Measurements from ENCODE around the gene KLHL24.
A peak's percentile ranks its signal among the peaks of the same experiment; 100 is the strongest.

The KLHL24 gene

DNA sequence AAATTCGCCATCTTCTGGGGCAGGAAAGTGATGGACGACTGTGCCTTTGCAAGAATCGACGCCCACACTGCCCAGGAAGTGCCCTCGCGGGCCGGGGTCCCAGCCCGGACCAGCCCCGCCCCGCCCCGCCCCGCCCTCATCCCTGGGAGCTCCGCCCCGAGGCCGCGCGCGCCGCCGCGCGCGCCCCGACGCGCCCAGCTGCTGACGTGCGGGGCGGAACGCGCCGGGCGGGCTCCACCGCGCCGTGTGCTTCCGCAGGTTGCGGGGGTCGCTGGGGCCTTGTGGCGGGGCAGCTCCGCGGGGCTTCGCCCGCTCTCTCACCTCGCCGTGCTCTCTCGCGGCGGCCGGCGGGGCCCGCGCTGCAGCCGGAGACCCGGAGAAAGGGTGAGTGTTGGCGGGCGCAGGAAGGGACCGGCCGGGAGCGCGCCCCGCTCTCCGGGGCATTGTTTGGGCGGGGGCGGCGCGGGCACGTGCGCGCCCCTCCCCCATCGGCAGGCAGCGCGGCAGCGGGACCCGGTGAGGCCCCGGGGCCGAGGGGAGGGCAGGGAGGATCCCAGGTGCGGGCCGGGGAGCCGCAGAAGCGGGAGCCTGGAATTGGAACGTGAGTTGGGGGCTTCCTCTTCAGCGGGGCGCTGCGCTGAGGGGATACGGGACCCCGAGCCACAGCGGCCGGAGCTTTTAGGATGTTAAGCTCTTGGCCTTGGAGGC is 62.3 kb downstream of the KLHL24 start, which contains the start of gene YEATS2 (continued):
- TF ChIP-seq ZBTB20 (tag by site-specific recombination; IDR thresholded peaks at IDR 0.05) (peak; percentile 52; the same call in 1 of the 2 replicates), MEIS1 (CRISPR knock-in tag; IDR thresholded peaks at IDR 0.05; ENCODE audit: borderline replicate concordance) (no peak), ZEB2 (tag by site-specific recombination; IDR thresholded peaks at IDR 0.05) (0 out of 2 replicates have a peak, but pooled peaks have one; percentile 41), YY2 (tag by site-specific recombination; IDR thresholded peaks at IDR 0.05) (no peak), GLIS1 (tag by site-specific recombination; IDR thresholded peaks at IDR 0.05) (no peak; the same call in 1 of the 2 replicates), KLF10 (tag by site-specific recombination; IDR thresholded peaks at IDR 0.05) (peak; percentile 26; the same call in 1 of the 2 replicates), ZNF155 (tag by site-specific recombination; IDR thresholded peaks at IDR 0.05) (no peak), ZNF426 (tag by site-specific recombination; IDR thresholded peaks at IDR 0.05) (no peak), ZNF214 (tag by site-specific recombination; IDR thresholded peaks at IDR 0.05; ENCODE audit: borderline replicate concordance) (no peak), ZNF555 (tag by site-specific recombination; conservative IDR thresholded peaks at IDR 0.05) (no peak), ZNF211 (tag by site-specific recombination; IDR thresholded peaks at IDR 0.05; ENCODE audit: low read depth) (no peak), SCRT1 (tag by site-specific recombination; IDR thresholded peaks at IDR 0.05; ENCODE audit: borderline replicate concordance) (no peak), ZNF433 (tag by site-specific recombination; IDR thresholded peaks at IDR 0.05; ENCODE audit: low read depth) (no peak), ZNF596 (tag by site-specific recombination; IDR thresholded peaks at IDR 0.05) (peak; percentile 57; the same call in 1 of the 2 replicates), ZNF560 (tag by site-specific recombination; IDR thresholded peaks at IDR 0.05; ENCODE audit: borderline replicate concordance) (no peak), ZNF221 (tag by site-specific recombination; IDR thresholded peaks at IDR 0.05; ENCODE audit: borderline replicate concordance) (no peak), ZNF37A (tag by site-specific recombination; IDR thresholded peaks at IDR 0.05) (no peak), ZNF10 (tag by site-specific recombination; IDR thresholded peaks at IDR 0.05) (0 out of 2 replicates have a peak, but pooled peaks have one; percentile 24), ZBTB48 (tag by site-specific recombination; IDR thresholded peaks at IDR 0.05) (no peak), ZNF133 (tag by site-specific recombination; IDR thresholded peaks at IDR 0.05) (no peak)
- TF ChIP-seq, protein P1, sequence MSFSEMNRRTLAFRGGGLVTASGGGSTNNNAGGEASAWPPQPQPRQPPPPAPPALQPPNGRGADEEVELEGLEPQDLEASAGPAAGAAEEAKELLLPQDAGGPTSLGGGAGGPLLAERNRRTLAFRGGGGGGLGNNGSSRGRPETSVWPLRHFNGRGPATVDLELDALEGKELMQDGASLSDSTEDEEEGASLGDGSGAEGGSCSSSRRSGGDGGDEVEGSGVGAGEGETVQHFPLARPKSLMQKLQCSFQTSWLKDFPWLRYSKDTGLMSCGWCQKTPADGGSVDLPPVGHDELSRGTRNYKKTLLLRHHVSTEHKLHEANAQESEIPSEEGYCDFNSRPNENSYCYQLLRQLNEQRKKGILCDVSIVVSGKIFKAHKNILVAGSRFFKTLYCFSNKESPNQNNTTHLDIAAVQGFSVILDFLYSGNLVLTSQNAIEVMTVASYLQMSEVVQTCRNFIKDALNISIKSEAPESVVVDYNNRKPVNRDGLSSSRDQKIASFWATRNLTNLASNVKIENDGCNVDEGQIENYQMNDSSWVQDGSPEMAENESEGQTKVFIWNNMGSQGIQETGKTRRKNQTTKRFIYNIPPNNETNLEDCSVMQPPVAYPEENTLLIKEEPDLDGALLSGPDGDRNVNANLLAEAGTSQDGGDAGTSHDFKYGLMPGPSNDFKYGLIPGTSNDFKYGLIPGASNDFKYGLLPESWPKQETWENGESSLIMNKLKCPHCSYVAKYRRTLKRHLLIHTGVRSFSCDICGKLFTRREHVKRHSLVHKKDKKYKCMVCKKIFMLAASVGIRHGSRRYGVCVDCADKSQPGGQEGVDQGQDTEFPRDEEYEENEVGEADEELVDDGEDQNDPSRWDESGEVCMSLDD (tag by site-specific recombination; IDR thresholded peaks at IDR 0.05) = peak; percentile 65; the same call in 1 of the 2 replicates
- TF ChIP-seq, protein P2, sequence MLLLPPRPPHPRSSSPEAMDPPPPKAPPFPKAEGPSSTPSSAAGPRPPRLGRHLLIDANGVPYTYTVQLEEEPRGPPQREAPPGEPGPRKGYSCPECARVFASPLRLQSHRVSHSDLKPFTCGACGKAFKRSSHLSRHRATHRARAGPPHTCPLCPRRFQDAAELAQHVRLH (tag by site-specific recombination; IDR thresholded peaks at IDR 0.05) = peak; percentile 2; the same call in 1 of the 2 replicates
- TF ChIP-seq, protein P3, sequence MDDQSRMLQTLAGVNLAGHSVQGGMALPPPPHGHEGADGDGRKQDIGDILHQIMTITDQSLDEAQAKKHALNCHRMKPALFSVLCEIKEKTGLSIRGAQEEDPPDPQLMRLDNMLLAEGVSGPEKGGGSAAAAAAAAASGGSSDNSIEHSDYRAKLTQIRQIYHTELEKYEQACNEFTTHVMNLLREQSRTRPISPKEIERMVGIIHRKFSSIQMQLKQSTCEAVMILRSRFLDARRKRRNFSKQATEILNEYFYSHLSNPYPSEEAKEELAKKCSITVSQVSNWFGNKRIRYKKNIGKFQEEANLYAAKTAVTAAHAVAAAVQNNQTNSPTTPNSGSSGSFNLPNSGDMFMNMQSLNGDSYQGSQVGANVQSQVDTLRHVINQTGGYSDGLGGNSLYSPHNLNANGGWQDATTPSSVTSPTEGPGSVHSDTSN (CRISPR knock-in tag; IDR thresholded peaks at IDR 0.05) = no peak
- TF ChIP-seq, protein P4, sequence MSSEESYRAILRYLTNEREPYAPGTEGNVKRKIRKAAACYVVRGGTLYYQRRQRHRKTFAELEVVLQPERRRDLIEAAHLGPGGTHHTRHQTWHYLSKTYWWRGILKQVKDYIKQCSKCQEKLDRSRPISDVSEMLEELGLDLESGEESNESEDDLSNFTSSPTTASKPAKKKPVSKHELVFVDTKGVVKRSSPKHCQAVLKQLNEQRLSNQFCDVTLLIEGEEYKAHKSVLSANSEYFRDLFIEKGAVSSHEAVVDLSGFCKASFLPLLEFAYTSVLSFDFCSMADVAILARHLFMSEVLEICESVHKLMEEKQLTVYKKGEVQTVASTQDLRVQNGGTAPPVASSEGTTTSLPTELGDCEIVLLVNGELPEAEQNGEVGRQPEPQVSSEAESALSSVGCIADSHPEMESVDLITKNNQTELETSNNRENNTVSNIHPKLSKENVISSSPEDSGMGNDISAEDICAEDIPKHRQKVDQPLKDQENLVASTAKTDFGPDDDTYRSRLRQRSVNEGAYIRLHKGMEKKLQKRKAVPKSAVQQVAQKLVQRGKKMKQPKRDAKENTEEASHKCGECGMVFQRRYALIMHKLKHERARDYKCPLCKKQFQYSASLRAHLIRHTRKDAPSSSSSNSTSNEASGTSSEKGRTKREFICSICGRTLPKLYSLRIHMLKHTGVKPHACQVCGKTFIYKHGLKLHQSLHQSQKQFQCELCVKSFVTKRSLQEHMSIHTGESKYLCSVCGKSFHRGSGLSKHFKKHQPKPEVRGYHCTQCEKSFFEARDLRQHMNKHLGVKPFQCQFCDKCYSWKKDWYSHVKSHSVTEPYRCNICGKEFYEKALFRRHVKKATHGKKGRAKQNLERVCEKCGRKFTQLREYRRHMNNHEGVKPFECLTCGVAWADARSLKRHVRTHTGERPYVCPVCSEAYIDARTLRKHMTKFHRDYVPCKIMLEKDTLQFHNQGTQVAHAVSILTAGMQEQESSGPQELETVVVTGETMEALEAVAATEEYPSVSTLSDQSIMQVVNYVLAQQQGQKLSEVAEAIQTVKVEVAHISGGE (tag by site-specific recombination; conservative IDR thresholded peaks at IDR 0.05; ENCODE audit: low read depth) = 0 out of 2 replicates have a peak, but pooled peaks have one; percentile 22
- TF ChIP-seq, protein P5, sequence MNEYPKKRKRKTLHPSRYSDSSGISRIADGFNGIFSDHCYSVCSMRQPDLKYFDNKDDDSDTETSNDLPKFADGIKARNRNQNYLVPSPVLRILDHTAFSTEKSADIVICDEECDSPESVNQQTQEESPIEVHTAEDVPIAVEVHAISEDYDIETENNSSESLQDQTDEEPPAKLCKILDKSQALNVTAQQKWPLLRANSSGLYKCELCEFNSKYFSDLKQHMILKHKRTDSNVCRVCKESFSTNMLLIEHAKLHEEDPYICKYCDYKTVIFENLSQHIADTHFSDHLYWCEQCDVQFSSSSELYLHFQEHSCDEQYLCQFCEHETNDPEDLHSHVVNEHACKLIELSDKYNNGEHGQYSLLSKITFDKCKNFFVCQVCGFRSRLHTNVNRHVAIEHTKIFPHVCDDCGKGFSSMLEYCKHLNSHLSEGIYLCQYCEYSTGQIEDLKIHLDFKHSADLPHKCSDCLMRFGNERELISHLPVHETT (tag by site-specific recombination; IDR thresholded peaks at IDR 0.05) = no peak
- TF ChIP-seq, protein P6, sequence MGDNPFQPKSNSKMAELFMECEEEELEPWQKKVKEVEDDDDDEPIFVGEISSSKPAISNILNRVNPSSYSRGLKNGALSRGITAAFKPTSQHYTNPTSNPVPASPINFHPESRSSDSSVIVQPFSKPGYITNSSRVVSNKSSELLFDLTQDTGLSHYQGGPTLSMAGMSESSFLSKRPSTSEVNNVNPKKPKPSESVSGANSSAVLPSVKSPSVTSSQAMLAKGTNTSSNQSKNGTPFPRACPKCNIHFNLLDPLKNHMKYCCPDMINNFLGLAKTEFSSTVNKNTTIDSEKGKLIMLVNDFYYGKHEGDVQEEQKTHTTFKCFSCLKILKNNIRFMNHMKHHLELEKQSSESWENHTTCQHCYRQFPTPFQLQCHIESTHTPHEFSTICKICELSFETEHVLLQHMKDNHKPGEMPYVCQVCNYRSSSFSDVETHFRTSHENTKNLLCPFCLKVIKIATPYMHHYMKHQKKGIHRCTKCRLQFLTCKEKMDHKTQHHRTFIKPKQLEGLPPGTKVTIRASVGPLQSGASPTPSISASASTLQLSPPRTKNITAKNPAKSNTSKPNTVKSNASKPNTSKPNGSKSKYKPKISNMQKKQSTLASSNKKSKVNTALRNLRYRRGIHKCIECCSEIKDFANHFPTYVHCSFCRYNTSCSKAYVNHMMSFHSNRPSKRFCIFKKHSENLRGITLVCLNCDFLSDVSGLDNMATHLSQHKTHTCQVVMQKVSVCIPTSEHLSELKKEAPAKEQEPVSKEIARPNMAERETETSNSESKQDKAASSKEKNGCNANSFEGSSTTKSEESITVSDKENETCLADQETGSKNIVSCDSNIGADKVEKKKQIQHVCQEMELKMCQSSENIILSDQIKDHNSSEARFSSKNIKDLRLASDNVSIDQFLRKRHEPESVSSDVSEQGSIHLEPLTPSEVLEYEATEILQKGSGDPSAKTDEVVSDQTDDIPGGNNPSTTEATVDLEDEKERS (tag by site-specific recombination; IDR thresholded peaks at IDR 0.05) = no peak

Measured in HEK293 (cell line).